CD4-positive, alpha-beta T cell (primary cell): Measurements from ENCODE around the gene ABHD16A. TPM values are rescaled to one million over a fixed set of nuclear protein-coding genes. Genes with fewer than 3 reads are reported as not detected.

Source experiments
- ATAC-seq: fragments of 200-7000 bp; cut with Tn5 transposase; one replicate; pipeline ENCODE4 v1.10.0; 2022; ENCODE audit warnings: mild to moderate bottlenecking; ENCODE audit not compliant: poor library complexity
- CTCF ChIA-PET: fragments of 350-600 bp; sonication (Branson Sonifier 250); formaldehyde crosslinking; loops from one replicate; lab custom pipeline; 2021; ENCODE audit warnings: antibody characterized with exemption, inconsistent platforms; lab: Charles Lee
- POLR2A ChIA-PET: fragments of 350-600 bp; sonication (Branson Sonifier 250); formaldehyde crosslinking; loops from one replicate; lab custom pipeline; 2021; ENCODE audit warnings: antibody characterized with exemption, inconsistent platforms; lab: Charles Lee
- DNase-seq, 14 experiments: peaks; one replicate each; pipeline ENCODE4 v3.0.0-alpha.2; 2013 to 2020; ENCODE audit warnings: mixed read lengths in 2 of 14
- H3K27ac ChIP-seq, 2 donors: one replicate each; pipeline versions ENCODE4 v1.5.1 to v1.7.0; 2013; ENCODE audit warnings: low read length in 2 of 2, low read depth in 1 of 2, mild to moderate bottlenecking in 1 of 2
- H3K27me3 ChIP-seq, 2 experiments: 1 replicate in 1 of 2; 2 replicates in 1 of 2; pipeline versions ENCODE4 v1.6.1 to v1.7.0; 2013; ENCODE audit warnings: low read length in 2 of 2, control low read depth in 1 of 2, mild to moderate bottlenecking in 1 of 2, moderate library complexity in 1 of 2; ENCODE audit not compliant: insufficient read depth in 2 of 2, control insufficient read depth in 1 of 2
- H3K36me3 ChIP-seq: one replicate; pipeline ENCODE4 v1.6.1; 2013; ENCODE audit warnings: low read length, control low read depth; ENCODE audit not compliant: insufficient read depth
- H3K4me1 ChIP-seq: one replicate; pipeline ENCODE4 v1.6.1; 2013; ENCODE audit warnings: low read length, control low read depth; ENCODE audit not compliant: insufficient read depth
- H3K4me3 ChIP-seq: one replicate; pipeline ENCODE4 v1.5.1; 2013; ENCODE audit warnings: mild to moderate bottlenecking, low read length, moderate library complexity
- H3K9me3 ChIP-seq, 2 experiments: 1 replicate in 1 of 2; 2 replicates in 1 of 2; pipeline versions ENCODE4 v1.6.1 to v1.7.0; 2013; ENCODE audit warnings: low read length in 2 of 2, mild to moderate bottlenecking in 2 of 2, control low read depth in 1 of 2, moderate library complexity in 1 of 2; ENCODE audit not compliant: control insufficient read depth in 1 of 2, insufficient read depth in 1 of 2
- H3K27ac Mint-ChIP-seq: one replicate; pipeline ENCODE4 v1.8.0; 2020; ENCODE audit warnings: mixed read lengths
- H3K27me3 Mint-ChIP-seq: one replicate; pipeline ENCODE4 v1.8.0; 2021; ENCODE audit warnings: mixed read lengths
- H3K36me3 Mint-ChIP-seq: one replicate; pipeline ENCODE4 v1.8.0; 2021; ENCODE audit warnings: low read depth, mixed read lengths
- H3K4me1 Mint-ChIP-seq: one replicate; pipeline ENCODE4 v1.8.0; 2021; ENCODE audit warnings: low read depth, mixed read lengths
- H3K4me3 Mint-ChIP-seq: one replicate; pipeline ENCODE4 v1.8.0; 2020; ENCODE audit warnings: mild to moderate bottlenecking, mixed read lengths
- H3K9me3 Mint-ChIP-seq: one replicate; pipeline ENCODE4 v1.8.0; 2020; ENCODE audit warnings: mixed read lengths
- CTCF ChIP-seq: fragments of 200-600 bp; IDR thresholded peaks from one replicate; pipeline ENCODE4 v1.8.0; 2022; ENCODE audit warnings: antibody characterized with exemption, mild to moderate bottlenecking
- intact Hi-C, 2 experiments: fragments of 100-400 bp; cut with DNase I in 1 of 2; cut with micrococcal nuclease in 1 of 2; formaldehyde crosslinking; loops; one replicate each; pipeline versions ENCODE4 v1.15.1 to v1.9.0; 2023 to 2025; cut with DNase I, micrococcal nuclease
- total RNA-seq, 174 experiments: library from RNA in 2 of 174; stranded (reverse) in 2 of 174; gene quantifications; one replicate each; pipeline ENCODE4 v1.2.3 and lab custom pipeline; 2021 to 2026

ABHD16A gene
- total RNA-seq, 2 experiments from 2014 or later = 52.3 to 59.3 TPM

DNA sequence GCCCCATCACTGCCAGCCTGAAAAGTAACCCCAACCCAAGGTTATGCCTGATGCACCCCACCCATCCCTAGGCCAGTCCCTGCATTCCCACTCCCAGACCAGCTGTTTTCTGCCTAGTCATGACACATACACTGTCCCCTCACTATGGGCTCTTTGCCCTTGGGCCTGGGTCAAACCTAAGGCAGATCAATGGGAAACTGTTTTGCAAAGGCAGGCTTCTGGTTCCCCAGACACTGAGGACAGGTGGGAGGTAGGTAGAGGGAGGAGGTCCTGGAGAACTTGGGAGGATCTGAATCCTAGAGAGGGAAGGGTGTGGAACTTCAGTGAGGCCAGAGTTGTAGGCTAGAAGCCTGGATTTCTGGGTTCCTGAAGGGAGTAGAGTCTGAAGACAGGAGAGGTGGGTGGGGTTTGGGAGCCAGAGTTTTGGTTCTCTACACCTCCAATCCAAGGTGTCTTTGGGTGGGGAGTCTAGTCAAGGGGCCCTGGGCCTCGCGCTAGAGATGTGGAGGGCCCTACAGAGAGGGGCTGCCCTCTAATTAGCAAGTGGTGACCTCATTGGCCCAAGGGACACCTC lies 31.2 kb upstream of the ABHD16A start:
- Mint-ChIP-seq H3K27me3 (no peaks in the 10 kb centered on the region), H3K4me1 (peaks cover 84% of the 10 kb centered on the region), H3K9me3 (no peaks in the 10 kb centered on the region), H3K4me3 (peak overlapping the region; percentile 90), H3K36me3 (peaks cover 64% of the 10 kb centered on the region), H3K27ac (peak overlapping the region; percentile 85)
- POLR2A ChIA-PET = interaction anchor here (0.5 to 1.9 kb wide), 3 partner anchors 80 to 1120 kb away, joined by 4 to 12 read pairs (median 5); partner anchors contain the start of genes HSPA1A and HSPA1L
- intact Hi-C loops = no loop called here
- no peak for TF ChIP-seq CTCF
- H3K36me3 ChIP-seq = peaks cover 39% of the 10 kb centered on the region
- peak overlapping the region; percentile 75 for H3K4me3 ChIP-seq
- H3K27me3 ChIP-seq = no peaks in the 10 kb centered on the region
- ATAC-seq = no peak
- no peak for DNase-seq
- CTCF ChIA-PET = interaction anchor here (2.0 kb wide), 1 partner anchor 35 kb away, joined by 4 read pairs; no protein-coding TSS in a partner anchor
- peak overlapping the region; percentile 89 to 90 for H3K27ac ChIP-seq
- H3K9me3 ChIP-seq = no peaks in the 10 kb centered on the region
- H3K4me1 ChIP-seq = peaks cover 73% of the 10 kb centered on the region

DNA sequence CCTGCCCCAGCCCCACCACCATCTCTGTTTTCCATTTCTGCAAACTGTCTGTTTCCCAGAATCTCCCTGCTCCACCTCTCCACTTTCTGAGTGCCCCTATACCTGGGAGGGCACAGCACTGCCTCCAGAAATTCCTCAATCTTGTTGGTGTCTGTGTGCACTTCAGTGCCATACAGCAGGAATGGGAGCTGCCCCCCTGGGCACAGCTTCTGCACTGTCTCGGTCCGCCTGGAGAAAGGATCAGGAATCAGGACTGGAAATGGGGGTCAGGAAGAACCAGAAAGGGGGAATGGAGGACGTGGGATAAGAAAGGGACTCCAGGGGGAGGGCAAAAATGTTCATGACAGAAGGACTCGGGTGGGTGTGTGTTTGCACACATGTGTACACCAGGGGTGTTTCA lies 30.6 kb upstream of the ABHD16A start:
- CTCF ChIA-PET = interaction anchor here (2.0 kb wide), 1 partner anchor 36 kb away, joined by 4 read pairs; no protein-coding TSS in a partner anchor
- H3K9me3 Mint-ChIP-seq = no peaks in the 10 kb centered on the region
- H3K27ac ChIP-seq = peak overlapping the region; percentile 89 to 90
- no peaks in the 10 kb centered on the region for H3K27me3 ChIP-seq
- H3K4me3 ChIP-seq = no peak overlapping the region
- no peak for ATAC-seq
- H3K27ac Mint-ChIP-seq = peak overlapping the region; percentile 85
- intact Hi-C loops = no loop called here
- peaks cover 65% of the 10 kb centered on the region for H3K36me3 Mint-ChIP-seq
- no peaks in the 10 kb centered on the region for H3K9me3 ChIP-seq
- POLR2A ChIA-PET = no interaction called here
- peaks cover 39% of the 10 kb centered on the region for H3K36me3 ChIP-seq
- no peaks in the 10 kb centered on the region for H3K27me3 Mint-ChIP-seq
- H3K4me3 Mint-ChIP-seq = peak overlapping the region; percentile 71
- DNase-seq = no peak
- no peak for TF ChIP-seq CTCF
- H3K4me1 ChIP-seq = peaks cover 73% of the 10 kb centered on the region
- H3K4me1 Mint-ChIP-seq = peaks cover 83% of the 10 kb centered on the region

- POLR2A ChIA-PET = interaction anchor here (0.8 to 1.8 kb wide), 3 partner anchors 29 to 96 kb away, joined by 3 to 6 read pairs (median 4); partner anchors contain the start of genes ABHD16A and HSPA1B
- intact Hi-C loops = no loop called here
- Histone ChIP-seq H3K36me3 (peaks cover 39% of the 10 kb centered on the region), H3K27me3 (no peaks in the 10 kb centered on the region), H3K9me3 (no peaks in the 10 kb centered on the region), H3K27ac (no peak overlapping the region), H3K4me1 (peaks cover 73% of the 10 kb centered on the region), H3K4me3 (no peak overlapping the region)
- Mint-ChIP-seq H3K4me1 (peaks cover 76% of the 10 kb centered on the region), H3K36me3 (peaks cover 65% of the 10 kb centered on the region), H3K27me3 (no peaks in the 10 kb centered on the region), H3K27ac (peak overlapping the region; percentile 51), H3K9me3 (no peaks in the 10 kb centered on the region), H3K4me3 (peak overlapping the region; percentile 62)
- DNase-seq (no peak), ATAC-seq (no peak)
- TF ChIP-seq CTCF = no peak
- CTCF ChIA-PET = interaction anchor here (0.9 kb wide), 1 partner anchor 59 kb away, joined by 3 read pairs; no protein-coding TSS in a partner anchor
Measured at GRCh38 chr6:31732029-31732428, 28.9 kb upstream of the ABHD16A start.
